ENCODE data around the gene VSNL1.

GRCh38 chr2:17521621-17522020, 18.9 kb upstream of the VSNL1 start:
- TF ChIP-seq CTCF (conservative IDR thresholded peaks at IDR 0.05) = no peak
- no peak for TF ChIP-seq EZH2 (IDR thresholded peaks at IDR 0.05; ENCODE audit: low read depth)

Data from PC-9 (cell line).